ENCODE measurements around the gene WDR93.

Gene WDR93

DNA sequence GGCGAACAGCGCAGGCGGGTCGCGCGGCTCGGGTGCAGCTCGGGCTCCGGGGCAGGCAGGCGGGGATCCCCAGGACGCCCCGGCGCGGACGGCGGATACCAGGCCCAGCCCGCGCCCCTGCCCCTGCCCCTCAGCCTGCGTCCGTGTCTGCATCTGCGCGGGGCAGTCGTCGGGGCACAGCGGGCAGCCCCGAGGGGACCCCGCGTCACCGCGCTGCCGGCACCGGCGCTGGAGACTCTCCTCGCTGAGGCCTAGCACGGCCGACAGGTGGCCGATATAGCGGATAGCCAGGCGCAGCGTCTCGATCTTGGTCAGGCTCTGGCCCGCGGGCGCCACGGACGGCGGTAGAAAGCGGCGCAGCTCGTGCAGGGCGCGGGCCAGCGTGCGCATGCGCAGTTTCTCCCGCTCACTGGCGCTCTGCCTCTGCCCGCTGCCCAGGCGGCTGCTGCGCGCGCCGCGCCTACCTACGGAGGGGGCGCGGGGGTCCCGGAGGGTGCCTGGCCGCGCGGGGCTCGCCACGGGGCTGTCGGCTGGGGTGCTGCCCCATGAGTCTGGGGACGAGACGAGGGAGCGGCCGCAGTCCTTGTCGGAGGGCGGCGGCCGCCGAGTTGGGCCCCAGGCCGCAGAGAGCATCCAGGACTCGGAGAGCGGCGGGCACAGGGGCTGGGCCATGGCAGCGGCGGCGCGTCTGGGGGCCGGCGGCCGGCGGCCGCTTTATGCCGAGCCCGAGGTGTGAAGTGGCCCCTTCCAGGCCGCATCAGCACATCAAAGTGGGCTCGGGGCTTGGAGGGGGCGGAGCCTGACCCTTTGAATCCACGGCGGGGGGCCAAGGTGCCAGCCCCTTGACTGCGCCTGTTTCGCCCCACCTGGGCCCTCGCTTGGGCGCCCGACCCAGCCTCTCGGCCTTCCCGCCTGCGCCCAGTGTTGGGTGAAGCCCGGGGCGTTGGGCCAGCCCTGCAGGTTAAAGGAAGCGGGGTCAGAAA lies 60.2 kb downstream of the WDR93 start, which contains the start of gene MESP1:
Gene MESP1 (minus strand): TSS at position 690 of the 983 bp plus-strand sequence. CDS start 18 bp downstream, at position 672.
- peak; percentile 80 for DNase-seq

DNA sequence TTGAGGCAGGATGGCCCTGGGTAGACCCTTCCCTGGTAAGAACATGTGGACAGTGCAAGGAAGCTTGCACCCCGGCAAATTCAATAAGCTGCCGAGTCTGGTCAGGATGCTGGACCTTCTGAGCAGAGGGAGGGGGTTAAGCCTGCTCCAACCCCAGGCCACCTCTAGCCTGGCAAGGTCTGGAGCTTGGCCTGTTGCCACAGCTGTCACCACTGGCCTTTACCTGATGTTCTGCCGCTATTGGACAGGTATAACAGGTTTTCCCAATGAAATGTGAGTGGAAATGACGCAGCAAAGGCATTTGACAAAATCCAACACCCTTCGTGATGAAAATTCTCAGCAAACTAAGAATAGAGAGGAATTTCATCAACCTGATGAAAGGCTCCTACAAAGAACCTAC lies 61.1 kb downstream of the WDR93 start:
- no peak for DNase-seq

DNA sequence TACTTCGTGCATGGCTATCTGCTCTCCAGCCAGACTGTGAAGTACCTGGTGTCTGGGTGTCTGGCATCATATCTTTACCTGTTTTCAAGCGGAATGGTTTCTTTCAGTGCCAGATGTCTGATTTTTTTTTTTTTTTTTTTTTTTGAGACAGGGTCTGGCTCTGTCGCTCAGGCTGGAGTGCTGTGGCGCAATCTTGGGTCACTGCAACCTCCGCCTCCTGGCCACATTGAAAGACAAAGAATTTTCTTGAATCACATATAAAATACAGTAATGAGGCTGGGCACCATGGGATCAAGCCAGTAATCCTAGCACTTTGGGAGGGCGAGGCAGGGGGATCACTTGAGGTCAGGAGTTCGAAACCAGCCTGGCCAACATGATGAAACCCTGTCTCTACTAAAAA lies 63.2 kb downstream of the WDR93 start:
- DNase-seq = no peak

DNA sequence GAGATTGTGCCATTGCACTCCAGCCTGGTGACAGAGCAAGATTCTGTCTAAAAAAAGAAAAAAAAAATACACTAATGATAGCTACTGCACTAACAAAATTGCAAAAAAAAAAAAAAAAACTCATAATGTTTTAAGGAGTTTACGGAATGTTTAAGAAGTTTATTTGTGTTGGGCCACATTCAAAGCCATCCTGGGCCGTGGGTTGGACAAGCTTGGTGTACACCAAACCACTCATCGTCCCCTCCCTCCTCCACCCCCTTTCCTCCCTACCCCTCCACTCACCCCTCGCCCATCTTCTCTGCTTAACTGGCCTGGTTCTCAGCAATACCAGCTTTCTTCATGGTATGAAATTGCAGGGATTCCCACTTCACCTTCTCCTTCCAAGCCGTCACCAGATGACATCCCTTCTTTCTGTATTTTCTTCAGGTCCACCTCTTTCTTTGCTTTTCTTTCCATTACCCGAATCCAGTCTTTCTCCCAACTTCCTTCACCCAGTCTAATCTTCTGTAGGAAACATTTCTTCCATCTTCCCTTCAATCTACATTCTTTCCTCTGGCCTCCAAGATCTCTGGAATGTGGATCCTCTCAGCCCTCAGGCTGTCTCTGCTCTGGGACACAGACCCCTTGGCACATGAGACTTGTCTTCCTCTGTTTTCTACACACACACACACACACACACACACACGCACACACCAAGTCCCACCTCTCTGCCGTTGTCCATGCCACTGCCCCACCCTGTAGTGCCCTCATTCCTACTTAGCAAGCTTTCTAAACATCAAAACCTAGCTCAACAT lies 63.9 kb downstream of the WDR93 start:
- no peak for DNase-seq

DNA sequence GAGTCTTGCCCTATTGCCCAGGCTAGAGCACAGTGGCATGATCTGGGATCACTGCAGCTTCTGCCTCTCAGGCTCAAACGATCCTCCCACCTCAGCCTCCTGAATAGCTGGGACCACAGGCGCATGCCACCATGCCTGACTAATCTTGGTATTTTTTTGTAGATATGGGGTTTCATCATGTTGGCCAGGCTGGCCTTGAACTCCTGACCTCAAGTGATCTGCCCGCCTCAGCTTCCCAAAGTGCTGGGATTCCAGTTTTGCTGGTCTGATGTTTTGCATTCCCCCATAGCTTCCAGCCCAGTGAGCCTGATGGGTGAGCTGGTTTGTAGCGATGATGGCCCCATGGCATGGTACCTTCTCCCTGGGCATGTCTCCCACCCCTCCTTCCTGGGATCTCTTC lies 65.1 kb downstream of the WDR93 start:
- no peak for DNase-seq

DNA sequence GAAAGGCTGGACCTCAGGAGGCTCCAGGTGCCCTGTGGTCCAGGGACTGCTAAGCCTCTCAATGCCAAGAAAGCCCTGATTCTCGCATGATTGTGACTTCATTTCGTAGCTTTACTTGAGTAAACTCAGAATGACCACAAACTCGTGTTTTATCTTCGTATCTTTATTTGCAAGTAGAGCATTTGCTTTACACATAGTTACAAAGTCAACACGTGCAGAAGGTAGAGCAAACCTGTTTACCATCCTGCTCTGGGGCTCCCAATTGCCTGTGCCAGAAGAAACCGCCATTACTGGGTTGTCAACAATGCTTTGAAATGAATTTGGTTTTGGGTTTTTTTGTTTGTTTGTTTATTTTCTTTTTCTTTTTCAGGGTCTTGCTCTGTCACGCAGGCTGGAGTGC lies 66.3 kb downstream of the WDR93 start:
- DNase-seq = no peak

DNA sequence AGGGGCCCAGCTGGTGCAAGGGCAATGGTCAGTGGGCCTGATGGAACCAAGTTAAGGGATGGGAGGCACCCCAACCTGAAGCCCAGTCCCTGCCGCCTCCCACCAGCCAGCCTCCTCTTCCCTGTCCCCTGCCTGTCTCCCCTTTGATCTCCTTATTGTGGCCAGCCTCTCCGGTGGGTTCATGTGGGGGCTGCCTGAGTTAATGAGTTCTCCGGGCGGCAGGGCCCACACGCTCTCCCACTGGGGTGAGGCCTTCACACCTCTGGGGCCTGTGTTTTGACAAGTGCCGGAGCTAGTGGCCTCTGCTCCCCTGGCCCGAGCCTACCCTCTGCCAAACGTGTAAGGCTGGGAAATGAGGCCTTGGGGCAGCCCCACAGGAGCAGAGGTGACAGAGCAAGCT lies 67.7 kb downstream of the WDR93 start:
- no peak for DNase-seq

DNA sequence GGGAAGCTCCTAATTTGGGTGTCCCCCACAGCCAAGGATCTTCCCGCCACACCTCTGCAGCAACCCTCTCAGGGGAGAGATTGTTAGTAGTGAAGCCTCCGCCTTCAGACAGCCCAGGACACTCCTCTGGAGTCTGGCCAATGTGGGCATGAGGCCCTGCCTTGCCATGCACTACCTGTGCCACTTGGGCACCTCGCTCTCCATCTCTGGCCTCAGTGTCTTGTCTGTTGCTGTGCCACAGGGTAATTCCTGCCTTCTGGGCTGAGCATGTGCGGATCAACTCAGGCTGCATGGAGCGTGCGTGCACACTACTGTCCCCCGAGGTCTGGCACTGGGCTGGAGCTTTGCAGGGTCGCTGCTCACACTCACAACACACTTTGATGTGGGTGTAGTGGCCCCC lies 68.4 kb downstream of the WDR93 start:
- no peak for DNase-seq

DNA sequence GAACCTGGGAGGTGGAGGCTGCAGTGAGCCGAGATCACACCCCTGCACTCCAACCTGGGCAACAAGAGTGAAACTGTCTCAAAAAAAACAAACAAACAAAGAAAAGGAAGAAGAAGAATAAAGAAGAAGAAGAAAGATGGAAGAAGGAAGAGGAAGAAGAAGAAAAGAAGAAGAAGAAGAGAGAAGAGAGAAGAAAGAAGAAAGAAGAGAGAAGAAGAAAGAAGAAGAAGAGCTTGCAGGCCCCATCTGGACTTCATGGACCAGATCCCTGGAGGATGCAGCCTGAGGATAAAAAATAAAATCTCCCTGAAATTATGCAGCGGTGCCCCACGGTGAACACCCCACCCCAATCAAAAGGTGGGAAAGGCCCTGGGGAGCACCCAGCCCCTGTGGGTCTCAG lies 69.2 kb downstream of the WDR93 start:
- DNase-seq = no peak

DNA sequence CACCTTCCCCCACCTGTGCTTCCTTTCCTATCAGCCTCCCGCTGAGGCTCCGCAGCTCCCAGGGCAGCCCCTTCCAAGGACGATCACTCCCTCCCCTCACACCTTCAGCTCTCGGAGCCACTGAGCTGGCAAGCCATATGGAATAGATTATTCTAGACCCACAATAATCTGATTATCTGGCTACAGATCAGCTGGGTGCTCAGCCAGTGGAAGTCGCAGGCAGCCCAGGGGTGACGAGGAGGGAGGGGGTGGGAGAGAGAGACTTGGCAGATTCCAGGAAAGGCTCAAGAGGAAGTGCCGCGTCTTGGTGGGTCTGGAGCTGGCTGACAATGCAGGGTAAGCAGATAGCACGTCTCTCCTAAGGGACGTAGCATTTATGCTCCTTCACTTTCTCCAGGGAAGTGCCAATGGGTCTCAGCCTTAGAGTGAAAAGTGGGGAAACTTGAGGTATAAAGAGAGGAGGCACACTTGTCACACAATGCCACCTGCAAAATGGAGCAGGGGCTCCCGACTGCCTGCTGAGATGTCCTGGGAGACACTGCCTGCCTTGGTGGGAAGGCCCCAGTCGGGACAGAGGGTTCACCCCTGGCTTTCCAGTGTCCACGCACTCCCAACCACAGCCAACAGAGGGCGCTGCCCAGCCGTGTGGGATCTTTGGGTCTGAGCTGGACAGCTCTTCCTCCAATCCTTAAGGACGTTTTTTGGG lies 69.8 kb downstream of the WDR93 start:
- peak; percentile 10 for DNase-seq

DNA sequence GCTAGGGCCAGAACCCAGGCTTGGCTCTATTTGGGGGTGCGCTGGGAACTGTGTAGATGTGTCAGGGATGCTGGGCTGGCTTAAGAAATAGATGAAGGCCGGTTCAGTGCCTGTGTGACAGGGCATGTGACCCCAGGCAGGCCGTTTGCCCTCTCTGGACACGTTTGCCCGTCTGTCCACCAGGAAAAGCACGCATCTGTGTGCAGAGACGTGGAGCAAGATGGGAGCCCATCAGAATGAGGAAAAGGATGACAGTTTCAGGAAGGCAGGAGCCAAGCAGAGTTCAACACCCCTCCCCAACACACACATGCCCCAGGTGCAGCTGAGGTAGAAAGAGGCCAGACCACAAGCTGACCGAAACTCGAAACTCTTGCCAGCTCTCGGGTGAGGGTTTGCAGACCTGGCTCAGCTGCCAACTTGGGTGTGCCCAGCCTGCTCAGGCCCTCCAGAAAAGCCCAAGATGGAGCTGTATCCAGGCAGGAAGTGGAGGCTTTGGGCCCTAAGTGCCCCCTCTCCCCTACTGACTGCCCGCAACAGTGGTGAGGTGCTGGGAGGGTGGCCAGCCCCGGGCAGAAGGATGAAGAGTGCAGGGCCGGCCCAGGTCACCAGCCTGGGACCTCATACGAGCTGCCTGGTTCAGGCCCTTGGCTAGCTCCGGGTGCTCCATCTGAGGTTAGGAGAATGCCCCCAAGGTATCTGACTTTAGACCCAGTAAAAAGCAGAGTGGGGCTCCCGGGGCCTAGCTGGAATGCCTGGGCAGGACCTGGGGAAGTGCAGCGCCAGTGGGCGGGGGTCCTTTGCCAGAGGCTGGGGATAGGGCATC lies 70.6 kb downstream of the WDR93 start:
- no peak for DNase-seq

DNA sequence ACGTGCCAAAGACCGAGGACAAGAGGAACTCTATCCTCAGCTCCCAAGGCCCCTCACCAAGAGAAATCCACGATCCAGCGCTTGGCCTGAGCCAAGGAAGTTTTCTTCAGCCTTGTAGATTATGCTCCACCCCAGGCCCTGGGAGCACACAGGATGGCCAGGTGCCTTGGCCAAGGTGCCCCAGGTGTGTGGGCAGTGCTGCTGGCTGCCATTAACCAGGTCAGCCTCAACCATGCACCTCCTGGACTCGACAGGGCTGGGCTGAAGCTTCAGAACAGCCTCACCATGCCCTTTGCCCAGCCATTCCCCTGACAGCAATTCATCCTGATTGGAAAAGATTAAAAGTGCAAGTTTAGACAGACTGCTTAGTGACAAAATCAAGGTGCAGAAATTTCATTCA lies 71.3 kb downstream of the WDR93 start:
- no peak for DNase-seq

DNA sequence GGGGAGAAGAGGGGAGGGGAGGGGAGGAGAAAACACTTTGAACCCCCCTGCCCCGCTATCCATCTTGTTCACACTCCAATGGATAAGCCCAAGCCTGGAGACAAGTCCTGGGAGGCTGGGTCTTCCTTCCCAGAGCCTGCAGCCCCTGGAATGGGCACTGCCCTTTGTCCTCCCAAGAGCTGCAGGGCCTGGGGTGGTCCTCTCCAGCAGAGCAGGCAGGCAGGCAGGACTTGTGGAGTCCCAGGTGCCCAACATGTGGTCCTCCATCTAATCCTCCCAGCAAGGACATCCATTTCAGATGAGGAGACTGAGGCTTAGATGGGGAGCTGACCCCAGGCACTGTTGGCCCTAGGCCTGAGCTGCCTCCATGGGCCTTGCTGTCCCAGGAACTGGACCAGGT lies 75.1 kb downstream of the WDR93 start:
- DNase-seq = no peak

DNA sequence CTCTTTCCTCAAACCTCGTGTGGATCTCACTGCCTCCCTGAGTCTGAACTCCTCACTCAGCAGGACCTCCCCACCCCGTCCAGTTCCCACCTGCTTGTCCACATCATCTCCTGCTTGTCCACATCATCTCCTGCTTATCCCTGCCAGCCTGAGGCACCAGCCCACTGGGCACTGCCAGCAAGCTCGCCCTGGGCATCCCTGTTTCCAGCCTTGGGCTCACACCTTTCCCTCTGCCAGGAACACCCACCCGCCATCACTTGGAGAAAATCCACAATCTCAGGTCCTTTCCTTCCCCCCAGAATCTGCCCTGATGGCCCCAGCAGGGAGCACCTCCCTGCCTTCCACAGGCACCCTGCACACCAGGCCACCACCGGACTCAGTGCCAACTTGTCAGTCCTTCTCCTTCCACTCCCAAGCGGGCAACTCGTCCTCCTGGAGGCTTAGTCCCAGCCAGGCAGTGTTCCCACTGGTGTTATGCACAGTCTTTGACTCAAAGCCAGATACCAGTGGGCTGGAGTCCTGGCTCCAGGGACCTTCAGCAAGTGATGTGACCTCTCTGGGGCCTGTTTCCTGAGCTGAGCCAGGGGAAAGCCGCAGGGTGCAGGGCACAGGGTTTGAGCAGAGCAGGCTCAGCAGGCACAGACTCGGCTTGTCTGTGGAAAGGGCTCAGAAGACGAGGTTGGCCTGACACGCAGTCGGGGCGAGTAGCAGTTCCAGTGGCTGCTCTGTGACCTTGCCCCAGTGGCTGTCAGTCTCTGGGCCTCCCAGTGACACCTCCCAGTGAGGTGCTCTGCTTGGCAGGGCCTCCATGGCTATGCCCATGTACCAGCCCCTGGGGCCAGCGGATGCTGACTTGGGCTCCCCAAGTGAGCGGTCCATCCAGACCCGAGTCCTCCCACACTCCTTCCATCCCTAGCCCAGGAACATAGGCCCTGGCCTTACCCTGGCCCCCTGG lies 76.0 kb downstream of the WDR93 start:
- no peak for DNase-seq

DNA sequence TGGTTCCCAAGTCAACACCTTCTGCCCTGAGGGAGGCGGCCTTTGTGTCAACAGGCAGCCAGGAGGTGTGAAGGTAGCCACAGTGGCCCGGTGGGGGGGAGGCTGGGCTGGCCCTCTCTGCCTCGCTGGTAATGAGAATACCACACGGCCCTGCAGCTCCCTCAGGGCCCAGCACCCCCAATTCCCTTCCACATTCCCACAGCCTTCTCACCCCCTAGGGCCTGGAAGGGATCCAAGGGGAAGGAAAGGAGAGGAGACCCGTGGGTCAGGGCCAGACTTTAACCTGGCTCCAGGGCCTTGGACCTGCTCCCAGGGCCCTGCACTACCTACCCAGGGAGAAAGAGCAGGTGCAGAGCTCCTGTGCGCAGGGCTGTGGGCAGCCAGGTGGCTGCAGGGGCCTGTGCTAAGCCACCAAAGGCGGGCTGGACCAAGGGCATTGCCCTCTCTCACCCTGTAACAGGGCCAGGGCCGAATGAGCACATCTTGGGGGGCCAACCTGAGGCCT lies 76.9 kb downstream of the WDR93 start:
- DNase-seq = no peak

DNA sequence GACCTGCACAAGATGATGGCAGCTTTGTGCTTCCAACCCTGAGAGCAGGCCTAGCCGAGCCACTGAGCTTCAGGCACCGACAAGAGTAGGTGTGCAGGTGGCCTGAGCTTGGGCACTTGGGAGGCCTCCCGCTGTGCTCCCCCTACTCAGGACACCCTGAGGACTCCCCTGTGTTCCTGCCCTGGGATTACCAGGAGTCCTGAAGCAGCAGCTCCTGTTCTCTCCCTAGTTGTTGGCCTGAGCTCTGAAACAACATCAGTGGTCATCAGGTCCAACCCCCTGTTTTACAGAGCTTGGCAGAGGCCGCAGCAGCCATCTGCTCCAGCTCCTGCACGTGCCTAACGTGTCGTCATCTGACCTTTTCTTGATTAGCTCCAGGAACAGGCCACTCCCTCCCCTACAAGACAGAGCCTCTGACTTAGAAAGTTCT lies 77.5 kb downstream of the WDR93 start:
- no peak for DNase-seq

DNA sequence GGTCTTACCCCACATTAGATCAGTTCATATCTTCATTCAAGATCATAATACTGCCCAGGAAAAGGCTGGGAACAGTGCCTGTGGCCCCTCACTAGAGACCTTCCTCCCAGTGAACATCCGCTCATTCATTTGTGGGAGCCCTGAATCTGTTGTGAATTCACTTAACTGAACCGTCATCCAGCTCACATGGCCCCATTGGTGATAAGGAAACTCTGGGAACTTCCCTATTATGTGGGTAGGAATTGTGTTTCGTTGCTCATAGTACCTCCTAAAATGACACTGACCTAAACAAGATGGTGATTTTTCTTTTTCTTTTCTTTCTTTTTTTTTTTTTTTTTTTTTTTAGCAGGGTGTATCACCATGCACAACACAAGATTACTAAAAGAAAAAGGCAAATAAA lies 78.8 kb downstream of the WDR93 start:
- no peak for DNase-seq

DNA sequence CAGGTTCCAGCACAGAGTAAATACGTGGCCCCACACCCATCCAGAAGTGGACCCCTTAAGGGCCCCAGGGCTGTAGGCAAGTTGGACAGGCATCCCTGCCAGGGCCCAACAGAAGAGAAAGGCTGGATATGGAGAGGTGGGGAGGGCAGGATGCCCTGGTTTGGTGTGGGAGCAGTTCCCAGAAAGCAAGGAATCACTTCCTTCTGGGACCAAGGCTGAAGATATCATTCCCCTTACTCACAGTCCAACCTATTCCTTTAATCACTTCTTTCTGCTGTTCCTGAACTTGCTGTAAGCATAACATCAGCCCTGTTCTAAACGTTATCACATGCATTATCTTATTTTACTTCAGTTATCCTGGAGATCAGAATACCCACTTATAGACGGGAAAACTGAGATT lies 79.4 kb downstream of the WDR93 start:
- no peak for DNase-seq

DNA sequence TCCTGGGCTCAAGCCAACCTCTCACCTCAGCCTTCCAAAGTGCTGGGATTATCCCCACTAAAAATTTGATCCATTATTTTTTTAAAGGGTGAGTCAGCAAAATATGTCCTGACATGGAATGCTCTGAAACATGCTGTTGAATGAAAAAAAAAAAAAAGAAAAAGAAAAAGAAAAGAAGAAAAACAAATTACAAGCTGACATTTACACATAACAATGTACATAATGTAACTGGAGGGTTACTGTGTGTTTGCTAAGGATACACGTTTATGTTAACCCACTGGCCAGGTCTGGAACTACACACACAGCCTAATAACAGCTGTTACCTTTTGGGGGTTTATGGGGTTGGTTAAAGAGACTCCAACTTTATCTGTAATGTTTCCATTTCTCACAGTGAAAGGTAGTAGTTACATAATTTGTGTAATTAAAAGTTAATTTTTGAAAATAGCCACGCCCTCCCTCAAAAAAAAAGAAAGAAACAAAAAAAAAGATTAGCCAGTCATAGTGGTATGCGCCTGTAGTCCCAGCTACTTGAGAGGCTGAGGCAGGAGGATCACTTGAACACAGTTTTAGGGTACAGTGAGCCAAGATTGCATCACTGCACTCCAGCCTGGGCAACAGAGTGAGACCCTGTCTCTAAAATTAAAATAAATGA lies 82.4 kb downstream of the WDR93 start:
- no peak for DNase-seq

DNA sequence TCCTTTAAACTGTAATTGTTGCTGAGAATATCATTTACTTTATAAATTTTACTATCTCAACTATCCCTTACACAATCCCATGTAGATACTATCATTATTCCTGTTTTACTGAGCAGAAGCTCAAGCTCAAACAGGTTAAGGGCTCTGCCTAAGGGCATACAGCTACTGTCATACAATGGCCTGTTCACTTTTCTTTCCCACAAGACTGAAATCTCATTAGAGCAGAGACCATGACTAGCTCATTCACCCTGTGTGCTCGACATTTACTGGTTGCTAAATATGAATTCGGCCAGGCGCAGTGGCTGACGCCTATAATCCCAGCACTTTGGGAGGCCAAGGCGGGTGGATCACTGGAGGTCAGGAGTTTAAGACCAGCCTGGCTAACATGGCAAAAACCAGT lies 83.9 kb downstream of the WDR93 start:
- DNase-seq = no peak

Data from NCI-H524 treated with DMSO at 0.1 percent for 48 hours (cell line).